HepG2 (cell line): Measurements from ENCODE around the gene MATR3. TPM values are rescaled to one million over a fixed set of nuclear protein-coding genes. Genes with fewer than 3 reads are reported as not detected.
A peak's percentile ranks its signal among the peaks of the same experiment; 100 is the strongest.

Source experiments
- CCAR2 ChIP-seq: fragments of 200-400 bp; formaldehyde crosslinking; optimal IDR thresholded peaks from 2 replicates; pipeline ENCODE3; 2018; ENCODE audit warnings: low read depth, mild to moderate bottlenecking, low read length, moderate library complexity
- ERF ChIP-seq: IDR thresholded peaks from 2 replicates; pipeline ENCODE4 v1.6.1; 2018; ENCODE audit warnings: missing biosample characterization, missing genetic modification reagents
- GATAD2A ChIP-seq: IDR thresholded peaks from 2 replicates; pipeline ENCODE4 v1.6.1; 2016
- IRF2 ChIP-seq: IDR thresholded peaks from 2 replicates; pipeline ENCODE4 v1.6.1; 2018; ENCODE audit warnings: missing genetic modification reagents, missing compliant biosample characterization
- ISX ChIP-seq: sonication (generic); formaldehyde crosslinking; conservative IDR thresholded peaks from 2 replicates; pipeline ENCODE4 v1.5.0; 2020; ENCODE audit warnings: missing genetic modification reagents
- KAT8 ChIP-seq: IDR thresholded peaks from 2 replicates; pipeline ENCODE4 v1.6.1; 2016; ENCODE audit warnings: missing genetic modification reagents, missing compliant biosample characterization
- POLR2G ChIP-seq: fragments of 200-400 bp; formaldehyde crosslinking; IDR thresholded peaks from 2 replicates; pipeline ENCODE4 v1.6.1; 2018; ENCODE audit warnings: mild to moderate bottlenecking, low read depth, low read length, moderate library complexity
- SIN3A ChIP-seq: IDR thresholded peaks from 2 replicates; pipeline ENCODE4 v1.6.1; 2011; ENCODE audit warnings: low read depth, mild to moderate bottlenecking, control low read depth, low read length, borderline replicate concordance
- SMAD9 ChIP-seq: sonication (generic); formaldehyde crosslinking; IDR thresholded peaks from 2 replicates; pipeline ENCODE4 v1.5.1; 2020; ENCODE audit warnings: mild to moderate bottlenecking, missing genetic modification reagents
- THAP7 ChIP-seq: sonication (generic); formaldehyde crosslinking; IDR thresholded peaks from 2 replicates; pipeline ENCODE4 v1.8.1; 2023; ENCODE audit warnings: mild to moderate bottlenecking, missing genetic modification reagents
- YEATS2 ChIP-seq: sonication (generic); formaldehyde crosslinking; IDR thresholded peaks from 2 replicates; pipeline ENCODE4 v1.4.0; 2020; ENCODE audit warnings: missing genetic modification reagents, borderline replicate concordance
- YY1 ChIP-seq: IDR thresholded peaks from 2 replicates; pipeline ENCODE4 v1.6.1; 2011; ENCODE audit warnings: low read length, low read depth, moderate library complexity, mild to moderate bottlenecking; ENCODE audit not compliant: insufficient read depth, insufficient replicate concordance
- ZBTB7B ChIP-seq: sonication (generic); formaldehyde crosslinking; IDR thresholded peaks from 2 replicates; pipeline ENCODE4 v1.4.0; 2020; ENCODE audit warnings: missing genetic modification reagents
- ZFY ChIP-seq: sonication (generic); formaldehyde crosslinking; IDR thresholded peaks from 2 replicates; pipeline ENCODE4 v1.4.0; 2020; ENCODE audit warnings: missing genetic modification reagents
- ZNF12 ChIP-seq: sonication (generic); formaldehyde crosslinking; IDR thresholded peaks from 2 replicates; pipeline ENCODE4 v1.5.0; 2020; ENCODE audit warnings: missing genetic modification reagents
- ZNF367 ChIP-seq: sonication (generic); formaldehyde crosslinking; IDR thresholded peaks from 2 replicates; pipeline ENCODE4 v1.4.0; 2020; ENCODE audit warnings: missing genetic modification reagents, borderline replicate concordance
- ZNF383 ChIP-seq: sonication (generic); formaldehyde crosslinking; IDR thresholded peaks from 2 replicates; pipeline ENCODE4 v1.4.0; 2020; ENCODE audit warnings: missing genetic modification reagents, mild to moderate bottlenecking, borderline replicate concordance
- ZNF460 ChIP-seq: sonication (generic); formaldehyde crosslinking; IDR thresholded peaks from 2 replicates; pipeline ENCODE4 v1.5.1; 2020; ENCODE audit warnings: missing genetic modification reagents, mild to moderate bottlenecking, borderline replicate concordance
- ZNF510 ChIP-seq: sonication (generic); formaldehyde crosslinking; IDR thresholded peaks from 2 replicates; pipeline ENCODE4 v1.4.0; 2020; ENCODE audit warnings: low read depth, mild to moderate bottlenecking, missing genetic modification reagents
- ZNF891 ChIP-seq: sonication (generic); formaldehyde crosslinking; IDR thresholded peaks from 2 replicates; pipeline ENCODE4 v1.5.0; 2020; ENCODE audit warnings: mild to moderate bottlenecking, missing genetic modification reagents
- ZZZ3 ChIP-seq: sonication (generic); formaldehyde crosslinking; IDR thresholded peaks from 2 replicates; pipeline ENCODE4 v1.4.0; 2020; ENCODE audit warnings: missing genetic modification reagents, mild to moderate bottlenecking, borderline replicate concordance
- polyA plus RNA-seq, 8 experiments: library from polyadenylated mRNA; depleted of rRNA in 3 of 8; stranded (reverse) in 7 of 8; unstranded in 1 of 8; fragments of >200 nt; fragmentation: Illumina TruSeq in 4 of 8; extraction: Trizol in 4 of 8; gene quantifications; 2 replicates each; pipeline versions ENCODE4 v1.2.1 to v1.2.3, GENCODE V29; 2011 to 2016; ENCODE audit warnings: low read depth in 4 of 8, missing spikeins in 1 of 8, mixed read lengths in 1 of 8; ENCODE audit not compliant: insufficient read depth in 1 of 8
- total RNA-seq, 5 experiments: library from RNA; depleted of rRNA; stranded (reverse); fragments of >200 nt; fragmentation: Illumina TruSeq; extraction: Trizol; gene quantifications; 2 replicates each; pipeline ENCODE4 v1.2.3, GENCODE V29; 2016; ENCODE audit warnings: low read depth in 1 of 5
- TF ChIP-seq, protein P1 (sequence below): sonication (generic); formaldehyde crosslinking; IDR thresholded peaks from 2 replicates; pipeline ENCODE4 v1.4.0; 2020; ENCODE audit warnings: missing genetic modification reagents, mild to moderate bottlenecking, borderline replicate concordance
- TF ChIP-seq, protein P2 (sequence below), 2 experiments: IDR thresholded peaks; 2 replicates each; pipeline ENCODE4 v1.6.1; 2011 to 2012; ENCODE audit warnings: low read length in 2 of 2, borderline replicate concordance in 1 of 2, low read depth in 1 of 2, mild to moderate bottlenecking in 1 of 2, moderate library complexity in 1 of 2

Gene MATR3
- total and polyA plus RNA-seq, 2 of the 13 experiments (the other 11 are each of a cell fraction or from before 2014, with no cell fraction given): 94.2 to 341 TPM

GRCh38 chr5:139341689-139342422 is 48.3 kb downstream of the MATR3 start, which contains the start of gene PAIP2 (continued):
- TF ChIP-seq ZBTB7B (CRISPR knock-in tag): no peak
- peak; percentile 76 for TF ChIP-seq ERF
- TF ChIP-seq IRF2 (CRISPR knock-in tag): peak; percentile 80
- no peak; the same call in 1 of the 2 replicates for TF ChIP-seq THAP7
- TF ChIP-seq YY1: peak; percentile 54
- no peak for TF ChIP-seq ISX (CRISPR knock-in tag)
- TF ChIP-seq ZNF383 (CRISPR knock-in tag): no peak; the same call in 1 of the 2 replicates
- peak; percentile 47 for TF ChIP-seq GATAD2A (CRISPR knock-in tag)
- peak; percentile 90 for TF ChIP-seq ZFY (CRISPR knock-in tag)
- TF ChIP-seq ZZZ3: peak; percentile 80; the same call in 1 of the 2 replicates
- TF ChIP-seq, protein P1, sequence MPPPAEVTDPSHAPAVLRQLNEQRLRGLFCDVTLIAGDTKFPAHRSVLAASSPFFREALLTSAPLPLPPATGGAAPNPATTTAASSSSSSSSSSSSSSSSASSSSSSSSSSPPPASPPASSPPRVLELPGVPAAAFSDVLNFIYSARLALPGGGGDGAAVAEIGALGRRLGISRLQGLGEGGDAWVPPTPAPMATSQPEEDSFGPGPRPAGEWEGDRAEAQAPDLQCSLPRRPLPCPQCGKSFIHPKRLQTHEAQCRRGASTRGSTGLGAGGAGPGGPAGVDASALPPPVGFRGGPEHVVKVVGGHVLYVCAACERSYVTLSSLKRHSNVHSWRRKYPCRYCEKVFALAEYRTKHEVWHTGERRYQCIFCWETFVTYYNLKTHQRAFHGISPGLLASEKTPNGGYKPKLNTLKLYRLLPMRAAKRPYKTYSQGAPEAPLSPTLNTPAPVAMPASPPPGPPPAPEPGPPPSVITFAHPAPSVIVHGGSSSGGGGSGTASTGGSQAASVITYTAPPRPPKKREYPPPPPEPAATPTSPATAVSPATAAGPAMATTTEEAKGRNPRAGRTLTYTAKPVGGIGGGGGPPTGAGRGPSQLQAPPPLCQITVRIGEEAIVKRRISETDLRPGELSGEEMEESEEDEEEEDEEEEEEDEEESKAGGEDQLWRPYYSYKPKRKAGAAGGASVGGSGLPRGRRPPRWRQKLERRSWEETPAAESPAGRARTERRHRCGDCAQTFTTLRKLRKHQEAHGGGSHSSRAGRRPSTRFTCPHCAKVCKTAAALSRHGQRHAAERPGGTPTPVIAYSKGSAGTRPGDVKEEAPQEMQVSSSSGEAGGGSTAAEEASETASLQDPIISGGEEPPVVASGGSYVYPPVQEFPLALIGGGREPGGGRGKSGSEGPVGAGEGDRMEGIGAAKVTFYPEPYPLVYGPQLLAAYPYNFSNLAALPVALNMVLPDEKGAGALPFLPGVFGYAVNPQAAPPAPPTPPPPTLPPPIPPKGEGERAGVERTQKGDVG: 0 out of 2 replicates have a peak, but pooled peaks have one; percentile 63
- TF ChIP-seq POLR2G: peak; percentile 91
- no peak; the same call in 1 of the 2 replicates for TF ChIP-seq ZNF891 (CRISPR knock-in tag)
- no peak for TF ChIP-seq ZNF367 (CRISPR knock-in tag)
- peak; percentile 79 for TF ChIP-seq SIN3A
- peak; percentile 89 for TF ChIP-seq KAT8 (CRISPR knock-in tag)
- TF ChIP-seq ZNF510 (CRISPR knock-in tag): peak; percentile 70; the same call in 1 of the 2 replicates
- TF ChIP-seq CCAR2: no peak
- peak; percentile 60; the same call in 1 of the 2 replicates for TF ChIP-seq SMAD9 (CRISPR knock-in tag)
- TF ChIP-seq, protein P2, sequence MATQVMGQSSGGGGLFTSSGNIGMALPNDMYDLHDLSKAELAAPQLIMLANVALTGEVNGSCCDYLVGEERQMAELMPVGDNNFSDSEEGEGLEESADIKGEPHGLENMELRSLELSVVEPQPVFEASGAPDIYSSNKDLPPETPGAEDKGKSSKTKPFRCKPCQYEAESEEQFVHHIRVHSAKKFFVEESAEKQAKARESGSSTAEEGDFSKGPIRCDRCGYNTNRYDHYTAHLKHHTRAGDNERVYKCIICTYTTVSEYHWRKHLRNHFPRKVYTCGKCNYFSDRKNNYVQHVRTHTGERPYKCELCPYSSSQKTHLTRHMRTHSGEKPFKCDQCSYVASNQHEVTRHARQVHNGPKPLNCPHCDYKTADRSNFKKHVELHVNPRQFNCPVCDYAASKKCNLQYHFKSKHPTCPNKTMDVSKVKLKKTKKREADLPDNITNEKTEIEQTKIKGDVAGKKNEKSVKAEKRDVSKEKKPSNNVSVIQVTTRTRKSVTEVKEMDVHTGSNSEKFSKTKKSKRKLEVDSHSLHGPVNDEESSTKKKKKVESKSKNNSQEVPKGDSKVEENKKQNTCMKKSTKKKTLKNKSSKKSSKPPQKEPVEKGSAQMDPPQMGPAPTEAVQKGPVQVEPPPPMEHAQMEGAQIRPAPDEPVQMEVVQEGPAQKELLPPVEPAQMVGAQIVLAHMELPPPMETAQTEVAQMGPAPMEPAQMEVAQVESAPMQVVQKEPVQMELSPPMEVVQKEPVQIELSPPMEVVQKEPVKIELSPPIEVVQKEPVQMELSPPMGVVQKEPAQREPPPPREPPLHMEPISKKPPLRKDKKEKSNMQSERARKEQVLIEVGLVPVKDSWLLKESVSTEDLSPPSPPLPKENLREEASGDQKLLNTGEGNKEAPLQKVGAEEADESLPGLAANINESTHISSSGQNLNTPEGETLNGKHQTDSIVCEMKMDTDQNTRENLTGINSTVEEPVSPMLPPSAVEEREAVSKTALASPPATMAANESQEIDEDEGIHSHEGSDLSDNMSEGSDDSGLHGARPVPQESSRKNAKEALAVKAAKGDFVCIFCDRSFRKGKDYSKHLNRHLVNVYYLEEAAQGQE (IDR thresholded peaks at IDR 0.05; ENCODE audit: borderline replicate concordance in 1 of 2, low read depth in 1 of 2, low read length in 2 of 2): no peak; a peak in 1 of 4 replicates
- no peak; the same call in 1 of the 2 replicates for TF ChIP-seq ZNF460 (CRISPR knock-in tag)
- TF ChIP-seq ZNF12 (CRISPR knock-in tag): no peak
- peak; percentile 85 for TF ChIP-seq YEATS2 (CRISPR knock-in tag)
